K562 (cell line): ENCODE measurements around the gene LRP1B. TPM values are rescaled to one million over a fixed set of nuclear protein-coding genes. Genes with fewer than 3 reads are reported as not detected.

Experiments
- AFF4 ChIP-seq: sonication (generic); formaldehyde crosslinking; IDR thresholded peaks from 2 replicates; pipeline ENCODE4 v1.8.0; 2023; ENCODE audit warnings: mild to moderate bottlenecking, missing genetic modification reagents
- ATF1 ChIP-seq, 2 experiments: fragments of 450-650 bp in 1 of 2; IDR thresholded peaks; 2 replicates each; pipeline ENCODE4 v1.6.1; 2016; ENCODE audit warnings: missing compliant biosample characterization in 1 of 2, missing genetic modification characterization in 1 of 2
- CREM ChIP-seq: IDR thresholded peaks from 2 replicates; pipeline ENCODE4 v1.6.1; 2014; ENCODE audit warnings: antibody characterized with exemption, low read depth
- DPF2 ChIP-seq: fragments of 450-650 bp; IDR thresholded peaks from 2 replicates; pipeline ENCODE4 v1.6.1; 2016
- HMBOX1 ChIP-seq: sonication (generic); IDR thresholded peaks from 2 replicates; pipeline ENCODE4 v1.6.1; 2016
- MAFF ChIP-seq: IDR thresholded peaks from 2 replicates; pipeline ENCODE4 v1.6.1; 2012; ENCODE audit warnings: low read length, improper control_type of control experiment
- NCOA1 ChIP-seq: fragments of 450-650 bp; IDR thresholded peaks from 2 replicates; pipeline ENCODE4 v1.6.1; 2016; ENCODE audit warnings: low read depth
- POLR3A ChIP-seq: IDR thresholded peaks from 2 replicates; pipeline ENCODE4 v1.6.1; 2011; ENCODE audit warnings: borderline replicate concordance, mild to moderate bottlenecking, moderate library complexity; ENCODE audit not compliant: insufficient read length, insufficient read depth; ENCODE audit errors: extremely low read depth
- SP1 ChIP-seq: sonication (generic); formaldehyde crosslinking; IDR thresholded peaks from 2 replicates; pipeline ENCODE4 v1.8.1; 2022; ENCODE audit warnings: mild to moderate bottlenecking, missing genetic modification reagents
- WHSC1 ChIP-seq: IDR thresholded peaks from one replicate; pipeline ENCODE4 v1.6.1; 2012; ENCODE audit warnings: low read length, control low read depth, inconsistent platforms
- ZFX ChIP-seq: sonication (generic); formaldehyde crosslinking; IDR thresholded peaks from 2 replicates; pipeline ENCODE4 v1.8.0; 2022; ENCODE audit warnings: mild to moderate bottlenecking, missing genetic modification reagents, moderate library complexity
- polyA plus RNA-seq, 8 experiments: library from polyadenylated mRNA; depleted of rRNA in 4 of 8; stranded (reverse) in 5 of 8; unstranded in 3 of 8; fragments of >200 nt; fragmentation: Nextera tagmentation in 2 of 8; fragmentation: Illumina TruSeq in 1 of 8; extraction: Ambion mirVana in 2 of 8; extraction: Trizol in 1 of 8; gene quantifications; 2 replicates each; pipeline versions ENCODE4 v1.2.1 to v1.2.3, GENCODE V29; 2011 to 2014; ENCODE audit warnings: inconsistent platforms in 1 of 8, missing spikeins in 1 of 8
- total RNA-seq, 7 experiments: library from RNA; depleted of rRNA in 6 of 7; stranded (reverse); fragments of >200 nt in 6 of 7; fragmentation: Illumina TruSeq in 2 of 7; extraction: Trizol in 2 of 7; gene quantifications; 2 replicates each; pipeline versions ENCODE4 v1.2.1 to v1.2.3, GENCODE V29; 2011 to 2021; ENCODE audit warnings: low replicate concordance in 1 of 7

LRP1B gene
- total and polyA plus RNA-seq, 9 of the 15 experiments (the other 6 are each of a cell fraction or from before 2014, with no cell fraction given): not detected

DNA sequence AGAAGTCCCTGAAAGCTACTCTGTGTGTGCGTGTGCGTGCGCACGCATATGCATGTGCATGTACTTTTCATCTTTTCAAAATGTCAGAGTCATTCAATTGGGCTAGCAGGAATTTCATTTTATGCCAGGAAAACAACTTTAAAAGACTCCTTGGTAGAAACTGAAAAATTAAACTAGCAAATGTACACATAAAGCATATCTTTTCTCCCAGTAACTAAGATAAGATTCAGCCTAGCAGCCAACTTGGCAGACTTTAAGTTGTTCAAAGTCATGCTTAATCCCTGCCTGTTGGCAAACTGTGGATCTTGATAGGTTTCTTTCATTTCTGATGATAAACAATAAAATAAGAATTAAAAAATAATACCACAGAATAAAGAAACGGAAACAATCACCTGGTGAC lies 1129.1 kb downstream of the LRP1B start (continued):
- TF ChIP-seq NCOA1 (no peak), AFF4 (no peak), ATF1 (CRISPR knock-in tag; IDR thresholded peaks at IDR 0.05) (no peak), ATF1 (tag; IDR thresholded peaks at IDR 0.05) (no peak), ZFX (CRISPR knock-in tag) (no peak), MAFF (no peak), DPF2 (no peak), HMBOX1 (no peak), CREM (no peak), POLR3A (no peak), WHSC1 (no peak), SP1 (CRISPR knock-in tag) (no peak)
- TF ChIP-seq, all 486 proteins: peak for 0
